ENCODE data around the gene KRT86.

DNA sequence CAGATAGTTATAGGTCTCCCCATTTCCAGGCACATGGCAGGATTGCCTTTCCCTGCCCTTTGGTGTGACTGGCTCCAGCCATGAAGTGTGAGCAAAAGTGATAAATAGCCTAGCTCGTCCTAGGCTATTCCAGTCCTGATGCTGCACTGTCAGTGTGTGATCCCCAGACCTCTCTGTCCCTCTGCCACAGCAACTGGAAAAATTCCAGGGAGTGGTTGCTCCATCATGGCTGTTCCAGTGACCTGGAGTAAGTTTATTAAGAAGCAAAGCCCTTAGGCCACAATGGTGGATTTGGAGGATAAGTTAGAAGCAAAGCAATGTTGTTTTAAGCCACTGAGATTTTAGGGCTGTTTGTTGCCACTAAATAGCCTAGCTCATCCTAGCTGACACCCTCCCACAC lies 56.6 kb downstream of the KRT86 start:
- TF ChIP-seq ZNF274 (IDR thresholded peaks at IDR 0.05; ENCODE audit: low read depth, low read length), result no peak
- TF ChIP-seq YY1 (IDR thresholded peaks at IDR 0.05; ENCODE audit: insufficient read depth, insufficient read length), result no peak

All from NT2/D1 (cell line).